Cardiac septum (tissue), 1 donor: Measurements from ENCODE around the gene CALB2. TPM values are rescaled to one million over a fixed set of nuclear protein-coding genes. Genes with fewer than 3 reads are reported as not detected.
"Not testable (repeated sequence)": the region's sequence is repeated elsewhere in the genome, so short reads cannot be mapped to it uniquely, and the experiment has no call there.

ENCODE experiments used
- DNase-seq: peaks from one replicate; pipeline ENCODE4 v3.0.0-alpha.2; 2020; ENCODE audit warnings: low spot score
- intact Hi-C: fragments of 100-400 bp; cut with DNase I; formaldehyde crosslinking; loops from one replicate; pipeline ENCODE4 v1.14.0; 2022
- long read RNA-seq: library from polyadenylated mRNA; unstranded; transcript quantifications from one replicate; pipeline ENCODE4 v2.0.0, GENCODE V29; 2021
- total RNA-seq: library from RNA; stranded (reverse); fragmentation: NEBNext Ultra II Directional; extraction: Animal tissue kit (Norgen Biotek cat#: 25700); gene quantifications from one replicate; pipeline ENCODE4 v1.2.1, GENCODE V29; 2021
- donor health status: DM: no; HTN: no; CAD: no.

Gene CALB2, protein sequence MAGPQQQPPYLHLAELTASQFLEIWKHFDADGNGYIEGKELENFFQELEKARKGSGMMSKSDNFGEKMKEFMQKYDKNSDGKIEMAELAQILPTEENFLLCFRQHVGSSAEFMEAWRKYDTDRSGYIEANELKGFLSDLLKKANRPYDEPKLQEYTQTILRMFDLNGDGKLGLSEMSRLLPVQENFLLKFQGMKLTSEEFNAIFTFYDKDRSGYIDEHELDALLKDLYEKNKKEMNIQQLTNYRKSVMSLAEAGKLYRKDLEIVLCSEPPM
- total RNA-seq = 0.70 TPM
- long read RNA-seq, partial matches to known transcripts = 0 of 1 reads
- long read RNA-seq, other reads (novel, unspliced or antisense) = 1 of 1 reads

DNA sequence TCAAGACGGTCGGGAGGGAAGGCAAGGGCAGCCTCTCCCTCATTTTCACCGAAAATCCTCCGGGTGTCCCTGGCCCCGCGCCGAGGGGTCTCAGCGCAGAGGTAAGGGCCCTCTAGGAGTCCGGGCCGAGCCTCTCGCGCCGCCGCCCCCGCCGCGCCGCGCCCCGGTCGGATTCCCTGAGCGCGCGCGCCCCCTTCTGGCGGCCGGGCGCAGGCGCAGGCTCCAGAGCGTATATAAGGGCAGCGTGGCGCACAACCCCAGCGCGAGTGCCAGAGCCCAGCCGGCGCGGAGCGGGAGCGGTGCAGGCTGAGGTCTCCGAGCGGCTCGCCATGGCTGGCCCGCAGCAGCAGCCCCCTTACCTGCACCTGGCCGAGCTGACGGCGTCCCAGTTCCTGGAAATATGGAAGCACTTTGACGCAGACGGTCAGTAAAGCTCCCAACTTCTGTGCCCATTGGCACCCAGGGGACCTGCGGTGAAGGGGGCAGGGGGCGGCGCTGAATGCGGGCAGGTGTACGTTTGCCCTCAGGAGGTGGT, at the start of gene CALB2:
Gene CALB2 (plus strand): TSS at position 260 of the 535 bp plus-strand sequence. CDS start 70 bp downstream, at position 330.
- no peak for DNase-seq
- intact Hi-C loops = no loop called here

- no peak for DNase-seq
- intact Hi-C loops = no loop called here
Measured at GRCh38 chr16:71311553-71312158, 46.9 kb upstream of the CALB2 start.

DNA sequence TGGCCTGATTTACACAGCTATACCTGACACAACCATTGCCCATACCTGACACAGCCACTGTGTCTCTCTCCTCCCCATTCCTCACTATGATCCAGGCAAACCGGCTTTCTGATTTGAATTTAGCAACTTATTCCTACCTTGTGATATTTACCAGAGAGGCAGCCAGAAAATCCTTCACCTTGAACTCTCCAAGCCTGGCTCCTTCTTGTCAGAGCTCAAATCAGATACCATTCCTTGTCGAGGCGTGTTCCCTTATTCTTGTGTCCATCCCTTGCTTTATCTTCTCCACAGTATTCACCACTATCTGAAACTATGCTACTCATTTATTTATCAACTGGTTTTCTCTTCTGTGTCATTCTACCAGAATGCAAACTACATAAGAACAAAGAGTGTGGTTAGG, 44.9 kb upstream of the CALB2 start:
- DNase-seq, intact Hi-C loops: not testable (repeated sequence)

- intact Hi-C loops = no loop called here
- no peak for DNase-seq
Measured at GRCh38 chr16:71315269-71315668, 43.3 kb upstream of the CALB2 start.

DNA sequence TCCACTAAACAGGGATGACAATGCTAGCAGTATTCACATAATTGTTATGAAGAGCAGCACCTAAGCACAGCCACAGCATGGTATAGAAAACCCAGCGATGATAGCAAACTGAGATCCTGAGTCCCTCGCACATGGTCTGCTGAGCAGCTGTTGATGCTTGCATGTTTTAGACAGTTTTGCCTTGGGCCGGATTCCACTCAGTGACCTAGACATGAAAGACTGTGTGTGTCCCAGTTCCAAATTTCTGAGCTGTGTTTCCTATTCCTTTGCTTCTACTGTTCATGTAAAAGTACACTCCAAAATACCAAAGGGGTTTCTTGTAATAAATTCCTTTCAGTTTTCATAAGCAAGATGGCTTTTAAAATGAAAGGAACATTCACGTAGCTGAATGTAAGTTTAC, 38.5 kb upstream of the CALB2 start:
- no peak for DNase-seq
- intact Hi-C loops = no loop called here

DNA sequence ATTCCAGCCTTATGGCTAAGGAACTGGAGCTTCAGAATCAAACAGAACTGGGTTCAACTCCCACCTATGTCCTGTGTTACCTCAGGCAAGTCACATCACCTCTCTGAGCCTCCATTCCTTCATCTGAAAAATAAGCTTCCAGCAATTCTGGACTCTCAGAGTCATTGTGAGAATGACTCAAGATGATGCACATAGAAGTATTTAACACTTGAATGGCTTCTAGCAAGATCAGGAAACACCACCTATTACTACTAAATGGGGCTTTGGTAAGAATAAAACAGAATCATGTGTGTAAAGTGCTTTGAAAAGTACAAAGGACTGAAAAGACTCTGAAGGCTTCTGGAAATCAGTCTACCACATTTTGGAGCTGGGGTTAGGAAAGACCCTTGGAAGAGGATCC, 30.8 kb upstream of the CALB2 start:
- intact Hi-C loops = no loop called here
- no peak for DNase-seq

- intact Hi-C loops = no loop called here
- DNase-seq = no peak
Measured at GRCh38 chr16:71328151-71328550, 30.4 kb upstream of the CALB2 start.

GRCh38 chr16:71337631-71338030, 20.9 kb upstream of the CALB2 start:
- intact Hi-C loops = no loop called here
- DNase-seq = no peak

- intact Hi-C loops = no loop called here
Measured at GRCh38 chr16:71338193-71338592, 20.3 kb upstream of the CALB2 start.

DNA sequence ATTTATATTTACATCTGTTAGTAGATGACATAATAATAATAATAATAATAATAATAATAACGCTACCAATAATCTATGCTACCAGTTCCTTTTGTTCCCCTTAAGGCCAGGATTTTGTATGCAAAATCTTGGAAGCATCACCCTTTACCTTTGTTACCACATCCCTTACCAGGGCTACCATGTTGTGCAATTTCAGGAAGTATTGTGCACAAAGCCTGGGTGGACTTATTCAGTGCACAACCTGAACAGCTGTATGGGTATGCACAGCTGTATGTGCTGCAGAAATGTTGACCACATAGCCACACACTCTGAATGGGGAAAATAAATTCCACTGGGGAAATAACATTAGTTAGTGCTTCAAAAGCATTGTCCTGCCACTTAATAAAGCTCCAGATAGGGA, 19.9 kb upstream of the CALB2 start:
- intact Hi-C loops = no loop called here
- DNase-seq = no peak

More at GRCh38 chr16:71338193-71338592, 20.3 kb upstream of the CALB2 start:
- DNase-seq = no peak

GRCh38 chr16:71339236-71340171, 19.0 kb upstream of the CALB2 start:
- DNase-seq = no peak
- intact Hi-C loops = no loop called here

- intact Hi-C loops = no loop called here
- no peak for DNase-seq
Measured at GRCh38 chr16:71340406-71340805, 18.1 kb upstream of the CALB2 start.

DNA sequence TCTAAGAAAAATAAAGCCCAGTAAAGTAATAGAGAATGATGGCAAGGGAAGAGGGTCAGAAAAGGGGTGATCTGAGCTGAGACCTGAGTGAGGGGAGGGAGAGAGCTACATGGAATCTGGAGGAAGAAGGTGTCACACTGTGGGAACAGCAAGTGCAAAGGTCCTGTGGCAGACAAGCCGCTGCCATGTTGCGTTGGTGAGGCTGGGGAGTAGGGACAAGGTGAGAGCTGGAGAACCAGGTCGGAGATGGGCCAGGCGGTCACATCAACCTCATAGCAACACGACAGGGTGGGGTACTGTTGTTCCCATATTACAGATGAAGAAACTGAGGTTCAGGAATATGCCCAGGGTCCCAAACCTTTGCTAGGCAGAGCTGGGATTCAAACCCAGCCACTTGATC, 16.6 kb upstream of the CALB2 start:
- DNase-seq = no peak
- intact Hi-C loops = no loop called here

GRCh38 chr16:71343078-71343477, 15.4 kb upstream of the CALB2 start:
- intact Hi-C loops = no loop called here
- DNase-seq = no peak

- intact Hi-C loops = no loop called here
- no peak for DNase-seq
Measured at GRCh38 chr16:71344315-71344905, 14.1 kb upstream of the CALB2 start.

- no peak for DNase-seq
- intact Hi-C loops = no loop called here
Measured at GRCh38 chr16:71345031-71345430, 13.5 kb upstream of the CALB2 start.

DNA sequence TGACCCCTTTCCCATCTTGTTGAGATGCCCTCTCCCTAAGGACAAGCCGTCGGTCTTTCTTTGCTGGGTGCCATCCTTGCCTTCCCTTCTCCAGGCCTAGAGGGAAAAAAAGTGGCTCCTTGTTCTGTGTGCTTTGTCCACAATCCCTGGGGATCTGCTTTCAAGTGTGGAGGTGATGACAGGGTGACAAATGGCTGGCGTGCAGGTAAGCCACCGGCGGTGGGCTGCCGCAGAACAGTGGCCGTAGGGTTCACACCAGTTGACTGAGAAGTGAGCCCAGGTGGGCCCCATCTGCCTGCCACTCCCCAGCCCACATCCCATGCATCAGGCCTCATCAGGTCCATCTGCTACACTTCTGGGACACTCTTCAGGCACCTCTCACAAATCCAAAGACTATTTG, 11.4 kb upstream of the CALB2 start:
- no peak for DNase-seq
- intact Hi-C loops = no loop called here

DNA sequence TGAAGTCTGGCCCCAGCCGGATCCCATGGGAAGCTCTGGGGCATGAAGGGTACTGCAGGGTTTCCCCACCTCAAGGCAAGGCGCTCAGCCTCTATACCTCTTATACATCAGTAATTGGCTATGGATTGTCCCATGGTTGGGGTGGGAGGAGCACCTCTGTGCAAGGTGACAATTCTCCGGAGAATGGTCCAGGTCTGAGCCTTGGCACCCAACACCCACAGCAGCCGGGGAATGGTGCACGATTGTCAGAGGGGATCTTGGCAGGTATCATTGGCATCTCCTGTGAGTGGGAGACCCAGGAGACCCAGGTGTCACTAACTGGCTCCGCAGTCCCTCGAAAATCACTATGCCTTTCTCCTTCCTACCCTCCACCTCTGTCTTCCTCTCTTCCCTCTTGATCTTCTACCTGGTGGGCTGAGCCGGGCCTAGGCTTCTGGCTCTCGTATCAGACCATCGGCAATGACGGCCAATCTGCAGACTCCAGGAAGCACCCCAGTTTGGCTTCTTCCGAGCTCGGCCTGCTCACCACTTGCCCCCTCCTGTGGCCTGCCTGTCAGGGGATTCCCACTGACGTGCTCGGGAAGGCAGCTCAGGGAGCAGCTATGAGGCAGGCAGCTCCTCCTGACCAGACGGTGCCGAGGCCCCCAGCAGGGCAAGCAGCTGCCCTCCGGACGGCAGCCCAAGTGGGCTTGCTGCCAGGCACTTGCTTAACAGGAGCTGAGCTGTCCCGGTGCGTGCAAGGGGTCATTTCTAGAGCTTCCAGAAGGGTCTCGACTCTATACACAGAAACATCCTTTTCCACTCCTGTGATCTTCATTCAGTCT, 10.0 kb upstream of the CALB2 start:
- intact Hi-C loops = no loop called here
- no peak for DNase-seq
